Endothelial cell (in vitro differentiated cells): ENCODE results near the gene GALNT9. TPM values are rescaled to one million over a fixed set of nuclear protein-coding genes. Genes with fewer than 3 reads are reported as not detected.
"Not testable (repeated sequence)": the region's sequence is repeated elsewhere in the genome, so short reads cannot be mapped to it uniquely, and the experiment has no call there.

Source experiments
- DNase-seq: peaks from one replicate; pipeline ENCODE4 v3.0.0; 2021; ENCODE audit warnings: low spot score
- H3K27ac Mint-ChIP-seq: one replicate; pipeline ENCODE4 v1.8.0; 2021; ENCODE audit warnings: mixed read lengths, inconsistent platforms; ENCODE audit not compliant: unreplicated experiment
- H3K27me3 Mint-ChIP-seq: one replicate; pipeline ENCODE4 v1.8.0; 2021; ENCODE audit warnings: mild to moderate bottlenecking, moderate library complexity, mixed read lengths, inconsistent platforms; ENCODE audit not compliant: unreplicated experiment
- H3K36me3 Mint-ChIP-seq: one replicate; pipeline ENCODE4 v1.8.0; 2021; ENCODE audit warnings: mild to moderate bottlenecking, low read depth, mixed read lengths, inconsistent platforms; ENCODE audit not compliant: unreplicated experiment
- H3K4me1 Mint-ChIP-seq: one replicate; pipeline ENCODE4 v1.8.0; 2021; ENCODE audit warnings: mild to moderate bottlenecking, mixed read lengths, inconsistent platforms; ENCODE audit not compliant: unreplicated experiment
- H3K4me3 Mint-ChIP-seq: one replicate; pipeline ENCODE4 v1.8.0; 2021; ENCODE audit warnings: mild to moderate bottlenecking, mixed read lengths, inconsistent platforms; ENCODE audit not compliant: unreplicated experiment
- H3K9me3 Mint-ChIP-seq: one replicate; pipeline ENCODE4 v1.8.0; 2021; ENCODE audit warnings: mixed read lengths, inconsistent platforms; ENCODE audit not compliant: unreplicated experiment
- total RNA-seq: library from RNA; stranded (reverse); fragmentation: NEBNext Ultra II Directional; extraction: Animal tissue kit (Norgen Biotek cat#: 25700); gene quantifications from one replicate; pipeline ENCODE4 v1.2.1, GENCODE V29; 2021; ENCODE audit not compliant: unreplicated experiment
- TF ChIP-seq, protein P1 (sequence below): fragments of 200-600 bp; sonication (generic); IDR thresholded peaks from one replicate; pipeline ENCODE4 v1.5.0; 2021; ENCODE audit warnings: antibody characterized with exemption; ENCODE audit not compliant: unreplicated experiment

Gene GALNT9
- total RNA-seq, 1 donor from 2014 or later, result not detected

DNA sequence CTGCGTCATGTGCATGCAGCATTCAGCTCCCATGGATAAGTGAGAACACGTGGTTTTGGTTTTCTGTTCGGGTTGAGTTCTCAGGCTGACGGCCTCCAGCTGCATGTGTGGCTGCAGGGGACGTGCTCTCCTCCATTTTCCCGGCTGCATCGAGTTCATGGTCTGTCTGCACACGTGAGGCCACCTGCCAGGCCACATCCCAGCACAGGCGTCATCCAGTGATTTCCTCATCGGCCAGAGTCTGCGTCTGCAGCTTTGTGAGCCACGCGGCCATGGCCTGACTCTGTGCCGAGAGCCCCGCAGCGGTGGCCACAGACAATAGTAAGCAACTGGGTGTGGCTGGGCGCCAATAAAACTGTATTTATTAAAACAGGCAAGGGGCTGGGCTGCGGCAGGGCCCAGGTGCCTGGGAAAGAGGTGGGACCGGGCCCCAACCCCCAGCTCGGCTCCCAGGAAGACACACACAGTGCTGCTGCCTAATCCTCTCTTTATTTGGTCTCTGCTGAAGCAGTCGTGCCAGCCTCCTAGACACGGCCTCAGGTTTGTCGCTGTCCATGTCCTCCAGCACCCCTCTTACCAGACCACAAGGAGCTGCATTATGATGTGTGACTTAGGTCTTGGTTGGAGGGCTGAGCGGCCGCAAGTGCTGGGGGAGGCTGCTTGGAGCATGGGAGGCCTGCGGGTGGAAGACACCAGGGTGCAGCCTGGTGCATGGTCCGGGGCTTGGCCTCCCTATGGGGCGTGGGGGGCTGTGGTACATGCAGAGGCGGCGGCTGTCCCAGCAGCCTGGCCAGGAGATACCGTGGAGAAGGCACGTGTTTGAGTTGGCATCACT, 133.1 kb downstream of the GALNT9 start:
- Mint-ChIP-seq H3K9me3 (no peaks in the 10 kb centered on the region), H3K27me3 (peaks cover 3% of the 10 kb centered on the region), H3K4me1 (no peaks in the 10 kb centered on the region), H3K36me3 (no peaks in the 10 kb centered on the region), H3K4me3 (no peak overlapping the region), H3K27ac (no peak overlapping the region)
- DNase-seq, result no peak
- TF ChIP-seq, protein P1, sequence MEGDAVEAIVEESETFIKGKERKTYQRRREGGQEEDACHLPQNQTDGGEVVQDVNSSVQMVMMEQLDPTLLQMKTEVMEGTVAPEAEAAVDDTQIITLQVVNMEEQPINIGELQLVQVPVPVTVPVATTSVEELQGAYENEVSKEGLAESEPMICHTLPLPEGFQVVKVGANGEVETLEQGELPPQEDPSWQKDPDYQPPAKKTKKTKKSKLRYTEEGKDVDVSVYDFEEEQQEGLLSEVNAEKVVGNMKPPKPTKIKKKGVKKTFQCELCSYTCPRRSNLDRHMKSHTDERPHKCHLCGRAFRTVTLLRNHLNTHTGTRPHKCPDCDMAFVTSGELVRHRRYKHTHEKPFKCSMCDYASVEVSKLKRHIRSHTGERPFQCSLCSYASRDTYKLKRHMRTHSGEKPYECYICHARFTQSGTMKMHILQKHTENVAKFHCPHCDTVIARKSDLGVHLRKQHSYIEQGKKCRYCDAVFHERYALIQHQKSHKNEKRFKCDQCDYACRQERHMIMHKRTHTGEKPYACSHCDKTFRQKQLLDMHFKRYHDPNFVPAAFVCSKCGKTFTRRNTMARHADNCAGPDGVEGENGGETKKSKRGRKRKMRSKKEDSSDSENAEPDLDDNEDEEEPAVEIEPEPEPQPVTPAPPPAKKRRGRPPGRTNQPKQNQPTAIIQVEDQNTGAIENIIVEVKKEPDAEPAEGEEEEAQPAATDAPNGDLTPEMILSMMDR, result no peak

DNA sequence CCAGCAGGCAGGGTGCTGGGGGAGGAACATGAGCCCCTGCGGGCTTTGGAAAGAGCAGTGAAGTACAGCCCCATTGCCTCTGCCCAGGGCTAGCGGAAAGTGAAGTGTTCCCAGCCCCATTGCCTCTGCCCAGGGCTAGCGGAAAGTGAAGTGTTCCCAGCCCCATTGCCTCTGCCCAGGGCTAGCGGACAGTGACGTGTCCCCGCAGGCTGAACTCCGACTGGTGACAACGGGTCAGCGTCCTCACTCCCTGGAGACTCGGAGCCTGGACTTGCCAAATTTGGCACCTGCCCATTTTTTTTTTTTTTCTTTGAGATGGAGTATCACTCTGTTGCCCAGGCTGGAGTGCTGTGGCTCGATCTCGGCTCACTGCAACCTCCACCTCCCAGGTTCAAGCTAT, 134.1 kb downstream of the GALNT9 start:
- not testable (repeated sequence) for H3K36me3 Mint-ChIP-seq, H3K4me3 Mint-ChIP-seq, H3K27ac Mint-ChIP-seq, H3K4me1 Mint-ChIP-seq, H3K9me3 Mint-ChIP-seq, H3K27me3 Mint-ChIP-seq, DNase-seq

DNA sequence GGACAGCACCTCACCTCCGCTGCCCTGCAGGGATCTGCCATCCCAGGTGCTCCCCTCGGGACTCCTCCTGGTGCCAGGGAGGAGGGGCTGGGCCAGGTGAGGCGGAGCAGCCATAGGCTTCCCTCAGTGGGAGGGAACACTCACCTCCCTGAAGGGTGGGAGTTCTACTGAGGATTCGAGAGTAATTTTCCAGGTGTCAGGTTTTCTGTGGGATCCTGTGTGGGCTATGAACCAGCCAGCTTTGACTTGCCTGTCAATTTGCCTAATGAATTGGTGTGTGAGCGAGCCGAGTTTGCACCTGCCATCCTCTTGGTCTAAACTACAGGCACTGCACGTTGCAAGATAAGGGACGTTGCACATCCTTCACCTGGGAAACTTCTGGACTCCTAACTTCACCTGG, 134.8 kb downstream of the GALNT9 start:
- TF ChIP-seq, protein P1, result no peak
- Mint-ChIP-seq H3K27me3 (peaks cover 9% of the 10 kb centered on the region), H3K4me3 (no peak overlapping the region), H3K27ac (no peak overlapping the region), H3K36me3 (no peaks in the 10 kb centered on the region), H3K4me1 (no peaks in the 10 kb centered on the region), H3K9me3 (no peaks in the 10 kb centered on the region)
- no peak for DNase-seq

DNA sequence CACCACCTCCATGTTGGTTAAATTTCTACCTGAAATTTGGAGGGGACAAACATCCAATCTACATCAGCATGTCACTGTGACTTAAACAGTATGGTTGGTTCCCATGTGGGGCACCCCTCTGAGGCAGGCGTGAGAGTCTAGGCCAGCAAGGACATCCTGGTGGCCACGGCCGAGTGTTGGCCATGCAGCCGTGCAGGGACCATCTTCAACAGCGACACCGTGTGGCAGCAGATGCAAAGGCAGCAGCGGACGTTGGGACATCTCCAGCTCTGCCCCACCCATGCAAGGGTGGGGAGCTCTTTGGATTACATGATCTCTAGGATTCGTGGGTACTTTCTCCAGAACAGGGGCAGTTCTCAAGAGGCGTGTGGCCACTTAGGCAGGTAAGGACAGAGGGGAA, 135.3 kb downstream of the GALNT9 start:
- no peaks in the 10 kb centered on the region for H3K4me1 Mint-ChIP-seq
- no peaks in the 10 kb centered on the region for H3K9me3 Mint-ChIP-seq
- H3K4me3 Mint-ChIP-seq, result no peak overlapping the region
- no peak overlapping the region for H3K27ac Mint-ChIP-seq
- H3K36me3 Mint-ChIP-seq, result no peaks in the 10 kb centered on the region
- TF ChIP-seq, protein P1, result peak; percentile 47
- no peak for DNase-seq
- peaks cover 10% of the 10 kb centered on the region for H3K27me3 Mint-ChIP-seq

DNA sequence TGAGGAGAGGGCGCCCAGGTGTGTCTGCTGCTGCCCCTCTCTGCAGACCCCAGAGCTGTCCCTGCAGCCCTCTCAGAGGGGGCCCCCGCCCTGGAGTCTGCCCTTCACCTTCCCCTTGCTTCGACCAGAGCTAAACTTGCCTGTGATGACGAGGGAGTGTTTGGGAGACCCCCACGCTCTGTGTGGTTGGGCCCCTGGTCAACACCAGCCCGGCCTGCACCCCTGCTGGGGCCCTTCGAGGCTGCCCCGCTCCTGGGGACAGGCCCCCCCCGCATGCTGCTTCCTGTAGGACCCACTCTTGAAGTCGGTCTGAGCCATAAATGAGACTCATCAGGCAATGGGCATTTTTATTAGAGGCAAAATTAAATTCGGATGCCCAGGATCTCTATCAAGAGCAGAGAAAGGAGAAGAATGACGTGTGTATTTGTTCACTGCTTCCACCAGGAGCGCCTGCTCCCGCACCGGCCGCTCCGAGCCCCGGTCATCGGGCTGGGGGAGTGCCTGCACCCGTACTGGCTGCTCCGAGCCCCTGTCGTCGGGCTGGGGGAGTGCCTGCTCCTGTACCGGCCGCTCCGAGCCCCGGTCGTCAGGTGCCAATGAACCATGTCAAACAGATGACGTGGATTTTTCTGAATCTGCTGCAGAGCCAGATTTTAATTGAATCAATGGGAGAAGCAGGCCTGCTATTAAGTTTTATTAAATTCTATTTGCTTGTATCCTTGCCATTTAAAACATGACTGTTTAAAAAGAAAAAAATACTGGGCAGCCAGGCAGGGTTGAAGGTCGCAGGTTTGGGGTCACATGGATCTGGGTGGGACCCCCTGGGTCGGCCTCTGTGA, 137.5 kb downstream of the GALNT9 start:
- H3K27me3 Mint-ChIP-seq, result peaks cover 10% of the 10 kb centered on the region
- TF ChIP-seq, protein P1, result no peak
- no peak for DNase-seq
- H3K27ac Mint-ChIP-seq, result no peak overlapping the region
- no peak overlapping the region for H3K4me3 Mint-ChIP-seq
- no peaks in the 10 kb centered on the region for H3K36me3 Mint-ChIP-seq
- no peaks in the 10 kb centered on the region for H3K4me1 Mint-ChIP-seq
- H3K9me3 Mint-ChIP-seq, result no peaks in the 10 kb centered on the region
